ENCODE data around the gene RNF220. TPM values are rescaled to one million over a fixed set of nuclear protein-coding genes. Genes with fewer than 3 reads are reported as not detected.

RNF220 gene
- total RNA-seq, 2 donors from 2014 or later, result 85.4 to 124 TPM

- 75 to 87% methylated on average over 11 to 12 of the region's 12 CpGs for WGBS, 2 donors
Measured at GRCh38 chr1:44592208-44593145, 187.4 kb downstream of the RNF220 start.

GRCh38 chr1:44594353-44594752 is 189.3 kb downstream of the RNF220 start:
- no peaks in the 10 kb centered on the region for H3K36me3 ChIP-seq (replicated peaks in 1 of 2; ENCODE audit: insufficient read depth in 1 of 2, low read depth in 2 of 2)
- H3K27ac ChIP-seq, result no peak overlapping the region
- H3K4me3 ChIP-seq, result no peak overlapping the region
- no peak for ATAC-seq
- H3K27me3 ChIP-seq, result no peaks in the 10 kb centered on the region
- no peaks in the 10 kb centered on the region for H3K9me3 ChIP-seq
- H3K4me1 ChIP-seq, result no peaks in the 10 kb centered on the region
- WGBS, 2 donors, result 79 to 86% methylated on average over 6 of the region's 6 CpGs
- TF ChIP-seq CTCF (IDR thresholded peaks at IDR 0.05) (no peak), POLR2A (IDR thresholded peaks at IDR 0.05) (no peak)
- intact Hi-C loops (cut with DNase I), result no loop called here
- no peak for DNase-seq

More at GRCh38 chr1:44592208-44593145, 187.4 kb downstream of the RNF220 start:
- Histone ChIP-seq H3K36me3 (replicated peaks in 1 of 2; ENCODE audit: insufficient read depth in 1 of 2, low read depth in 2 of 2) (no peaks in the 10 kb centered on the region), H3K9me3 (no peaks in the 10 kb centered on the region), H3K4me3 (no peak overlapping the region), H3K27me3 (no peaks in the 10 kb centered on the region), H3K27ac (no peak overlapping the region), H3K4me1 (no peaks in the 10 kb centered on the region)
- intact Hi-C loops (cut with DNase I), result no loop called here
- TF ChIP-seq POLR2A (IDR thresholded peaks at IDR 0.05) (no peak), CTCF (IDR thresholded peaks at IDR 0.05) (no peak)
- no peak for DNase-seq
- ATAC-seq, result no peak

- ATAC-seq (peak; percentile 88), DNase-seq (peak; percentile 74 to 84 (median 80))
- Histone ChIP-seq H3K27me3 (no peaks in the 10 kb centered on the region), H3K9me3 (no peaks in the 10 kb centered on the region), H3K4me3 (no peak overlapping the region), H3K4me1 (no peaks in the 10 kb centered on the region), H3K27ac (no peak overlapping the region), H3K36me3 (replicated peaks in 1 of 2; ENCODE audit: insufficient read depth in 1 of 2, low read depth in 2 of 2) (no peaks in the 10 kb centered on the region)
- intact Hi-C loops (cut with DNase I), result no loop called here
- TF ChIP-seq CTCF (IDR thresholded peaks at IDR 0.05), result peak; percentile 82 to 96 (median 92)
- no peak for TF ChIP-seq POLR2A (IDR thresholded peaks at IDR 0.05)
- WGBS, 2 donors, result 15 to 34% methylated on average over 7 to 14 of the region's 14 CpGs
Measured at GRCh38 chr1:44594871-44595735, 190.0 kb downstream of the RNF220 start.

GRCh38 chr1:44596511-44596910 is 191.5 kb downstream of the RNF220 start:
- no peaks in the 10 kb centered on the region for H3K27me3 ChIP-seq
- no peaks in the 10 kb centered on the region for H3K4me1 ChIP-seq
- intact Hi-C loops (cut with DNase I), result no loop called here
- WGBS, 2 donors, result 63 to 65% methylated on average over 4 of the region's 4 CpGs
- H3K9me3 ChIP-seq, result no peaks in the 10 kb centered on the region
- no peak for TF ChIP-seq POLR2A (IDR thresholded peaks at IDR 0.05)
- no peak for TF ChIP-seq CTCF (IDR thresholded peaks at IDR 0.05)
- ATAC-seq (no peak), DNase-seq (no peak)
- no peaks in the 10 kb centered on the region for H3K36me3 ChIP-seq (replicated peaks in 1 of 2; ENCODE audit: insufficient read depth in 1 of 2, low read depth in 2 of 2)
- H3K27ac ChIP-seq, result no peak overlapping the region
- H3K4me3 ChIP-seq, result no peak overlapping the region

All from body of pancreas (tissue), 4 donors.